Measurements from ENCODE around the gene HLA-G. TPM values are rescaled to one million over a fixed set of nuclear protein-coding genes. Genes with fewer than 3 reads are reported as not detected.

Gene HLA-G
- total and polyA plus RNA-seq, 2 experiments from 2014 or later = 1.5 TPM; not detected in 1

DNA sequence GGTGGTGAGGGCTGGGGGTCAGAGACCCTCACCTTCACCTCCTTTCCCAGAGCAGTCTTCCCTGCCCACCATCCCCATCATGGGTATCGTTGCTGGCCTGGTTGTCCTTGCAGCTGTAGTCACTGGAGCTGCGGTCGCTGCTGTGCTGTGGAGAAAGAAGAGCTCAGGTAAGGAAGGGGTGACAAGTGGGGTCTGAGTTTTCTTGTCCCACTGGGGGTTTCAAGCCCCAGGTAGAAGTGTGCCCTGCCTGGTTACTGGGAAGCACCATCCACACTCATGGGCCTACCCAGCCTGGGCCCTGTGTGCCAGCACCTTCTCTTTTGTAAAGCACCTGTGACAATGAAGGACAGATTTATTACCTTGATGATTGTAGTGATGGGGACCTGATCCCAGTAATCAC is 2.1 kb downstream of the HLA-G start:
- no peak for TF ChIP-seq EZH2phosphoT487 (IDR thresholded peaks at IDR 0.05; ENCODE audit: insufficient read depth, low read depth)
- no peak for TF ChIP-seq EZH2 (IDR thresholded peaks at IDR 0.05; ENCODE audit: insufficient read depth, poor library complexity, severe bottlenecking)
- H3K36me3 ChIP-seq (ENCODE audit: low read depth) = no peaks in the 10 kb centered on the region
- H3K27ac ChIP-seq = no peak overlapping the region
- H2AFZ ChIP-seq = no peak overlapping the region
- H3K79me2 ChIP-seq (ENCODE audit: insufficient read depth) = no peaks in the 10 kb centered on the region
- no peaks in the 10 kb centered on the region for H3K9me2 ChIP-seq (ENCODE audit: insufficient read depth)
- DNase-seq = no peak
- H3K9me3 ChIP-seq (ENCODE audit: low read depth) = no peaks in the 10 kb centered on the region
- 79 to 83% methylated on average over 3 of the region's 3 CpGs for WGBS, 2 experiments (ENCODE audit: low coverage in 1 of 2, low lambda C conversion rate in 2 of 2, missing lambda C conversion rate in 2 of 2)
- in situ Hi-C loops (cut with MboI) = no loop called here
- no peaks in the 10 kb centered on the region for H4K20me1 ChIP-seq (ENCODE audit: insufficient read depth)
- no peaks in the 10 kb centered on the region for H3F3A ChIP-seq (ENCODE audit: insufficient read depth)
- no peaks in the 10 kb centered on the region for H3K4me1 ChIP-seq (ENCODE audit: insufficient read depth)
- peaks cover 34% of the 10 kb centered on the region for H3K27me3 ChIP-seq (replicated peaks; ENCODE audit: insufficient read depth)
- H3K4me3 ChIP-seq = no peak overlapping the region
- H3K9ac ChIP-seq = no peak overlapping the region
- no peak overlapping the region for H3K4me2 ChIP-seq (ENCODE audit: unreplicated experiment)

DNA sequence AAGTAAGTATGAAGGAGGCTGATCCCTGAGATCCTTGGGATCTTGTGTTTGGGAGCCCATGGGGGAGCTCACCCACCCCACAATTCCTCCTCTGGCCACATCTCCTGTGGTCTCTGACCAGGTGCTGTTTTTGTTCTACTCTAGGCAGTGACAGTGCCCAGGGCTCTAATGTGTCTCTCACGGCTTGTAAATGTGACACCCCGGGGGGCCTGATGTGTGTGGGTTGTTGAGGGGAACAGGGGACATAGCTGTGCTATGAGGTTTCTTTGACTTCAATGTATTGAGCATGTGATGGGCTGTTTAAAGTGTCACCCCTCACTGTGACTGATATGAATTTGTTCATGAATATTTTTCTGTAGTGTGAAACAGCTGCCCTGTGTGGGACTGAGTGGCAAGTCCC is 2.8 kb downstream of the HLA-G start:
- H3F3A ChIP-seq (ENCODE audit: insufficient read depth) = no peaks in the 10 kb centered on the region
- no peak overlapping the region for H3K27ac ChIP-seq
- DNase-seq = no peak
- H4K20me1 ChIP-seq (ENCODE audit: insufficient read depth) = no peaks in the 10 kb centered on the region
- in situ Hi-C loops (cut with MboI) = no loop called here
- H3K4me3 ChIP-seq = no peak overlapping the region
- peaks cover 32% of the 10 kb centered on the region for H3K27me3 ChIP-seq (replicated peaks; ENCODE audit: insufficient read depth)
- H3K9me2 ChIP-seq (ENCODE audit: insufficient read depth) = no peaks in the 10 kb centered on the region
- no peak overlapping the region for H3K4me2 ChIP-seq (ENCODE audit: unreplicated experiment)
- no peaks in the 10 kb centered on the region for H3K36me3 ChIP-seq (ENCODE audit: low read depth)
- no peaks in the 10 kb centered on the region for H3K4me1 ChIP-seq (ENCODE audit: insufficient read depth)
- H3K9ac ChIP-seq = no peak overlapping the region
- H3K79me2 ChIP-seq (ENCODE audit: insufficient read depth) = no peaks in the 10 kb centered on the region
- TF ChIP-seq EZH2 (IDR thresholded peaks at IDR 0.05; ENCODE audit: insufficient read depth, poor library complexity, severe bottlenecking) (no peak), EZH2phosphoT487 (IDR thresholded peaks at IDR 0.05; ENCODE audit: insufficient read depth, low read depth) (no peak)
- no peak overlapping the region for H2AFZ ChIP-seq
- WGBS, 2 experiments (ENCODE audit: low coverage in 1 of 2, low lambda C conversion rate in 2 of 2, missing lambda C conversion rate in 2 of 2) = 30 to 43% methylated on average over 2 of the region's 2 CpGs
- no peaks in the 10 kb centered on the region for H3K9me3 ChIP-seq (ENCODE audit: low read depth)

DNA sequence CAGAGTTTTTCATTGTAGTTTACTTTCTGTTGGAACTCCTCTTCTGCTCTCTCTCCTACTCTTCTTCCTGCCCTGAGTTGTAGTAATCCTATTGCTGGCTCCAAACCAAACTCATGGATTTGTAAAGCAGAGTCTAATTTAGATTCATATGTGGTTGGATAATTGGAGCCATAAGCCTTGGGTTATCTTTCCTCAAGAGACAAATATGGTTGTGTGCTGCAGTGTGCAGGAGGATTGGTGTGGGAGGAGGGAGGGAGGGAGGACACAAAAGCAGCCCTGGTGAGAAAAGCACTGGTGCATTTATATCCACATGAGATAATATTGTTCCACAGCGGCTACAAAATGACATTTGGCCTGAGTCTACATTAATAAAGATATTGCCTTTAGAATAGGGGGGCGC is 4.2 kb downstream of the HLA-G start:
- no peak overlapping the region for H3K9ac ChIP-seq
- no peaks in the 10 kb centered on the region for H3K36me3 ChIP-seq (ENCODE audit: low read depth)
- no peak overlapping the region for H3K4me3 ChIP-seq
- H3K27me3 ChIP-seq (replicated peaks; ENCODE audit: insufficient read depth) = peaks cover 42% of the 10 kb centered on the region
- DNase-seq = no peak
- H3K4me1 ChIP-seq (ENCODE audit: insufficient read depth) = no peaks in the 10 kb centered on the region
- WGBS, 2 experiments (ENCODE audit: low coverage in 1 of 2, low lambda C conversion rate in 2 of 2, missing lambda C conversion rate in 2 of 2) = 40 to 43% methylated on average over 2 of the region's 2 CpGs
- H3F3A ChIP-seq (ENCODE audit: insufficient read depth) = no peaks in the 10 kb centered on the region
- no peak for TF ChIP-seq EZH2 (IDR thresholded peaks at IDR 0.05; ENCODE audit: insufficient read depth, poor library complexity, severe bottlenecking)
- H3K79me2 ChIP-seq (ENCODE audit: insufficient read depth) = no peaks in the 10 kb centered on the region
- in situ Hi-C loops (cut with MboI) = no loop called here
- no peaks in the 10 kb centered on the region for H3K9me2 ChIP-seq (ENCODE audit: insufficient read depth)
- no peak overlapping the region for H2AFZ ChIP-seq
- H3K4me2 ChIP-seq (ENCODE audit: unreplicated experiment) = no peak overlapping the region
- H3K27ac ChIP-seq = no peak overlapping the region
- no peaks in the 10 kb centered on the region for H3K9me3 ChIP-seq (ENCODE audit: low read depth)
- H4K20me1 ChIP-seq (ENCODE audit: insufficient read depth) = no peaks in the 10 kb centered on the region

DNA sequence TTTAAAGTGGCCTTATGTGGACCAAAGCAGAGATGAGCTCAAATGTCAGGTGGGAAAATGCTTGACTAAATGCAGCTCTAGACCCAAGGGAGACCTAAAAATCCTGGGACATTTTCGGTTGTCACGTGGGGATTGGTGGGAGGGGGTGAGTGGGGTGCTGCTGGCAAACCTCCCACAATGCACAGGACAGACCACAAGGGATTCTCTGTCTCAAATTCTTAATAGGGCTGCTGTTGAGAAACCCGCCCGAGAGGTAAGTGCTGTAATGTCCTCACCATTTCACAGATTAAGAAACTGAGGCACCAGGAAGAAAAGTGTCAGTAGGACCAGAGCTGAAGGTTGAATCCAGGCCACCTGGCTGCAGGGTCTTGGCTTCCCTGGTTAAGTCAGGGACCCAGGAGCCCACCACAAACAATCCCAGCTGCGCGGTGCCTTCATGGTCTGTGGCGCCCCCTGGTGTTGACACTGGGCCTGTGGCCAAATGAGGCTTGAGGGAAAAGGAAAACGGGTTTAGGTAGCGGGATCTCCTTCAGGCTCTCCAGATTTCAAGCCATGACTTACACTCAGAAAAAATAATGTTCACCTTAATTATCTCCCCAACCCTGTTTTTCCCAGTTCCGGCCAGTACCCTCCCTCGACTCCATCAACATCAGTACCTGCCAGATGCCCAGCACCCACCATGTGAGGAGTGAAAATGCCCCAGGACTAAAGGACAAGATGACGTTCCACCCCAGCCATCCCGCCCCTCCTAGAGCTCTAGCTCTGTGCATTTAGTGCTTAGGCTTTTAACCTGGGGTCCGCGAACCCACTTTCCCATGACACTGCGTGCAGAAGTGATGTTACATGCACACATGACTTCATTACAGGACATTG is 7.2 kb downstream of the HLA-G start:
- Histone ChIP-seq H3K36me3 (ENCODE audit: low read depth) (no peaks in the 10 kb centered on the region), H3K9ac (no peak overlapping the region), H3K4me2 (ENCODE audit: unreplicated experiment) (no peak overlapping the region), H3K79me2 (ENCODE audit: insufficient read depth) (no peaks in the 10 kb centered on the region), H3K4me1 (ENCODE audit: insufficient read depth) (no peaks in the 10 kb centered on the region), H3K9me2 (ENCODE audit: insufficient read depth) (no peaks in the 10 kb centered on the region), H2AFZ (no peak overlapping the region), H4K20me1 (ENCODE audit: insufficient read depth) (no peaks in the 10 kb centered on the region), H3K27me3 (replicated peaks; ENCODE audit: insufficient read depth) (peaks cover 33% of the 10 kb centered on the region), H3K9me3 (ENCODE audit: low read depth) (no peaks in the 10 kb centered on the region), H3K4me3 (no peak overlapping the region), H3F3A (ENCODE audit: insufficient read depth) (no peaks in the 10 kb centered on the region), H3K27ac (no peak overlapping the region)
- TF ChIP-seq EZH2phosphoT487 (IDR thresholded peaks at IDR 0.05; ENCODE audit: insufficient read depth, low read depth) (no peak), EZH2 (IDR thresholded peaks at IDR 0.05; ENCODE audit: insufficient read depth, poor library complexity, severe bottlenecking) (no peak)
- peak; percentile 51 for DNase-seq
- in situ Hi-C loops (cut with MboI) = loop anchor here (5.0 kb wide), 1 partner anchor 97 kb away; no protein-coding TSS in a partner anchor
- WGBS, 2 experiments (ENCODE audit: low coverage in 1 of 2, low lambda C conversion rate in 2 of 2, missing lambda C conversion rate in 2 of 2) = 12 to 16% methylated on average over 16 of the region's 16 CpGs
